Measurements from ENCODE around the gene ZBTB5.

DNA sequence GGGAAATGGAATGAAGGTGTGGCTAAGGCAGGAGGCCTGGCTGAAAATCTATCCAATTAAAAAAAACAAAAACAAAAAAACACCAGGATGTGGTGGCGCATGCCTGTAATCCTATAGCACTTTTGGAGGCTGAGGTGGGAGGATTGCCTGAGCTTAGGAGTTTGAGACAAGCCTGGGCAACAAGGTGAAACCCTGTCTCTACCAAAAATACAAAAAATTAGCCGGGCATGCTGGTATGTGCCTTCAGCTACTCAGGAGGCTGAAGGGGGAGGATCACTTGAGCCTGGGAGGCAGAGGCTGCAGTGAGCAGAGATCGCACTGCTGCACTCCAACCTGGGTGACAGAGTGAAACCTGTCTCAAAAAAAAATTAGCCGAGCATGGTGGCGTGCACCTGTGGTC lies 21.7 kb downstream of the ZBTB5 start:
- TF ChIP-seq, protein P1, sequence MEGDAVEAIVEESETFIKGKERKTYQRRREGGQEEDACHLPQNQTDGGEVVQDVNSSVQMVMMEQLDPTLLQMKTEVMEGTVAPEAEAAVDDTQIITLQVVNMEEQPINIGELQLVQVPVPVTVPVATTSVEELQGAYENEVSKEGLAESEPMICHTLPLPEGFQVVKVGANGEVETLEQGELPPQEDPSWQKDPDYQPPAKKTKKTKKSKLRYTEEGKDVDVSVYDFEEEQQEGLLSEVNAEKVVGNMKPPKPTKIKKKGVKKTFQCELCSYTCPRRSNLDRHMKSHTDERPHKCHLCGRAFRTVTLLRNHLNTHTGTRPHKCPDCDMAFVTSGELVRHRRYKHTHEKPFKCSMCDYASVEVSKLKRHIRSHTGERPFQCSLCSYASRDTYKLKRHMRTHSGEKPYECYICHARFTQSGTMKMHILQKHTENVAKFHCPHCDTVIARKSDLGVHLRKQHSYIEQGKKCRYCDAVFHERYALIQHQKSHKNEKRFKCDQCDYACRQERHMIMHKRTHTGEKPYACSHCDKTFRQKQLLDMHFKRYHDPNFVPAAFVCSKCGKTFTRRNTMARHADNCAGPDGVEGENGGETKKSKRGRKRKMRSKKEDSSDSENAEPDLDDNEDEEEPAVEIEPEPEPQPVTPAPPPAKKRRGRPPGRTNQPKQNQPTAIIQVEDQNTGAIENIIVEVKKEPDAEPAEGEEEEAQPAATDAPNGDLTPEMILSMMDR (conservative IDR thresholded peaks at IDR 0.05; ENCODE audit: low read depth, low read length) = no peak
- TF ChIP-seq EZH2 (IDR thresholded peaks at IDR 0.05; ENCODE audit: borderline replicate concordance, low read depth, low read length, poor library complexity, severe bottlenecking) = no peak

All from A673 (cell line).